D721Med (cell line): ENCODE data around the gene WDR1.

Source experiments
- DNase-seq: peaks from one replicate; pipeline ENCODE4 v3.0.0; 2011; ENCODE audit warnings: low spot score; ENCODE audit not compliant: insufficient read length
- FAIRE-seq: peaks from 2 replicates; lab custom pipeline; 2011; peaks lifted over from hg19 to GRCh38; lab: Jason Lieb, UNC
- TF ChIP-seq, protein P1 (sequence below): IDR thresholded peaks from 2 replicates; pipeline ENCODE4 v1.5.1; 2012; ENCODE audit warnings: mild to moderate bottlenecking, control low read depth; ENCODE audit not compliant: insufficient read depth; ENCODE audit errors: missing control alignments

WDR1 gene

DNA sequence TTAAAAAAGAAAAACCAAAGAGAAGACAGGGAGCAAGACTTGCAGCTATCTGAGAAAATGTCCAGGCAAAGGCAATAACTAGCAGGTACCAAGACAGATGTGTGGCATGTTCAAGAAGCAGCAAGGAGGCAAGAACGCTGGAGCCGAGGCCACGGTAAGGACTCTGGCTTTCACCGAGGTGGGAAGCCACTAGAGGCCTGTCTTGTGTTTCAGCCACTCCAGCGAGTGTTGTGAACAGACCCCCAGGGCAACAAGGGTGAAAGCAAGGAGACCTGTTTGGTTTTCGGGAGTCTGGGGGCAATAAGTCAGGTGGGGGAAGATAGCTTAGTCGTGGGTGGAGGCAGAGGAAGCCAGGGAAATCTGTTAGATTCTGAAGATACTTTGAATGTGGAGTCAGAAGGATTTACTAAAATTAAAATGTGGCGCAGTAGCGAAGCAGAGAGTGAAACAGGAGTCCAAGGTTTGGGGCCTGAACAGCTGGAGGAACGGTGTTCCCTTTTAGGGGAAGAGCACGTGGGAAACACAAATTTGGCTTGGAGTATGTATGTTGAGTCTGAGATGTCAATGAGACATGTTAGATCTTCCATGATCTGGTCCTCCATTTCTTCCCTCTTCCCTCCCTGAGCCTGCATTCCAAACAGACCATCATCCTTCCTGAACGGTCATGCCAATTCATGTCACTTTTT lies 3.1 kb downstream of the WDR1 start:
- FAIRE-seq (no peak), DNase-seq (no peak)
- TF ChIP-seq, protein P1, sequence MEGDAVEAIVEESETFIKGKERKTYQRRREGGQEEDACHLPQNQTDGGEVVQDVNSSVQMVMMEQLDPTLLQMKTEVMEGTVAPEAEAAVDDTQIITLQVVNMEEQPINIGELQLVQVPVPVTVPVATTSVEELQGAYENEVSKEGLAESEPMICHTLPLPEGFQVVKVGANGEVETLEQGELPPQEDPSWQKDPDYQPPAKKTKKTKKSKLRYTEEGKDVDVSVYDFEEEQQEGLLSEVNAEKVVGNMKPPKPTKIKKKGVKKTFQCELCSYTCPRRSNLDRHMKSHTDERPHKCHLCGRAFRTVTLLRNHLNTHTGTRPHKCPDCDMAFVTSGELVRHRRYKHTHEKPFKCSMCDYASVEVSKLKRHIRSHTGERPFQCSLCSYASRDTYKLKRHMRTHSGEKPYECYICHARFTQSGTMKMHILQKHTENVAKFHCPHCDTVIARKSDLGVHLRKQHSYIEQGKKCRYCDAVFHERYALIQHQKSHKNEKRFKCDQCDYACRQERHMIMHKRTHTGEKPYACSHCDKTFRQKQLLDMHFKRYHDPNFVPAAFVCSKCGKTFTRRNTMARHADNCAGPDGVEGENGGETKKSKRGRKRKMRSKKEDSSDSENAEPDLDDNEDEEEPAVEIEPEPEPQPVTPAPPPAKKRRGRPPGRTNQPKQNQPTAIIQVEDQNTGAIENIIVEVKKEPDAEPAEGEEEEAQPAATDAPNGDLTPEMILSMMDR: no peak

DNA sequence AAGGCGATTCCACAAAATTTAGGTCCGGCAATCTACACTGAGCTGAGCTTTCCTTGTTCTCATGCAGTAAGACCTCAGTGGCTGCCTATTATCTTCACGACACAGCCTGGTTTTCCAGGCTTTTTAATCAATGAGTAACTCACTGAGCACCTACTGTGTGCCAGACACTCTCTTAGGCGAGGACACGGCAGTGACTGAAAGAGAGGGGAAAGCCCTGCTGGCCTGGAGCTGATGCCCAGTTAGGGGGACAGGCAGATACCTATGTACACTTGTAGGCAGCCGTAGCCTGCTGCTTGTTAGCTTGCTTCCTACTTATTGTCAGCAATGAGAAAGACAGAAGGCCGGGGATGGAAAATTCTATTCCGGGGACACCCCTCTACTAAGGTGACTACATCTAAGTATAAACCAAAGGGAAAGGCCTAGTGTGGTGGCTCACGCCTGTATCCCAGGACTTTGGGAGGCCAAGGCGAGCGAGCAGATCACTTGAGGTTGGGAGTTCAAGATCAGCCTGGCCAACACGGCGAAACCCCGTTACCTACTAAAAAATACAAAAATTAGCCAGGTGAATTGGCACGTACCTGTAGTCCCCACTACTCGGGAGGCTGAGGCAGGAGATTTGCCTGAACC lies 3.8 kb downstream of the WDR1 start:
- FAIRE-seq: no peak
- DNase-seq: no peak
- TF ChIP-seq, protein P1: no peak

DNA sequence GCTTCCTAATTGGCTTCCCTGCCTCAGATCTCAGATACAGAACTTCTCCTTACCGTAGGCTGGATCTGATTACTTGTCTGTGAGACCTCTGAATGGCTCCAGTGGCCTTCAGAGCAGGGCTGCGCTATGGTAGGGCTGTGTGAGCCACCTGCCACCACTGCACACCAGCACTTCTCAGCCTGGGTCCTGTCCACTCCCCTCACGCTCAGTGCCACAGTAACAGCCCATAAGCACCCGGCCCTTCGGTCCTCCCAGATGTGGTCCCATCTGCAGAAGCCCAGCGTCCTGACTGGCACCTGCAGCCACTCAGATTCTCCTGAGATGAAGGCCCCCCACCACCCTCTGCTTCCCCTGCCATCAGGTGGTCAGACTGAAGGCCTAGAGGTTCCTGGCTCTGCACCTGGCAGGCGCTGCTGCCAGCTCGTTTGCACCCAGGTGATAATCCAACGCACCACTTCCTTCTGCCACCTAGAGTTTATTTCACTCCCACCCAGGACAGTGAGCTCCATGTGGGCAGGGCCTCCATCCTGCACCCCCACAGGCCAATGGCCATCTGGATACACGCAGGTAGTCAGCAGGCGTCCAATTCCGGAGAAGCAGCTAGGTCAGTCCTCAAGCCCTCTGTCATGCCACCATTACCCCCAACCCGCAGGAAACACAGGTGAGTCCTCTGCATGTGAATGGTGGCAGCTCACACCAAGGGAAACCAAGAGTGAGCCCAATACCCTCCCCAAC lies 5.4 kb downstream of the WDR1 start:
- FAIRE-seq: no peak
- TF ChIP-seq, protein P1: no peak

DNA sequence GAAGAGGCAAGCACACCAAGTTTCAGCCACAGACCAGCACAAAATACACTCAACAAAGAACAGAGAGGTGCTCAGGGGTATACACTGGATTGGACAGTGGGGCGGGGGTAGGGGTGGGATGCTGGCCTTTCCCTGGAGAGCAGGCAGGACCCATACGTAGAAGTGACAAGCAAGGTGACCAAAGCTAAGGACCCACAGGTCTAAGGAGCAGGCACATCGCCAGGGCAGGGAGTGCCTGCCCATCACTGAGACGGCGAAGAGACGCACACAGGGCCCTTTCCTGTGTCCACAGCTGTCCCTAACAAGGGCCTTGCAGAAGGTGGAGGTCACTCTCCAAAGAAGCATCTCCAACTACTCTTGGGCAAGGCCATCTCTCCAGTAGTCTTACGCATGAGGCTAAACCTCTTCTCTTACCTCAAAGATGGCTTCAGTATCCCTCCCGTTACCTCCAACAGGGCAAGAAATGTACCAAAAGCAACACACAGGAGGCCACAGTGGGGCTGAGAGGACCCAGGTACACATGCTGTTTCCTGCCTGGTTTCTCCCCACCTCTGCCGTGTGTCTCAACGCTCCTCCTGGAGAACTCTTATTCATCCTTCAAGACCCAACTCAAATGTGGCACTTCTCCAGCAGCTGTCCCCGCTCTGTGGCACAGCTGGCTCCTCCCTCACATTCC lies 6.5 kb downstream of the WDR1 start:
- DNase-seq (no peak), FAIRE-seq (no peak)
- TF ChIP-seq, protein P1: no peak

More for the DNA sequence above, 5.4 kb downstream of the WDR1 start:
- no peak for DNase-seq

DNA sequence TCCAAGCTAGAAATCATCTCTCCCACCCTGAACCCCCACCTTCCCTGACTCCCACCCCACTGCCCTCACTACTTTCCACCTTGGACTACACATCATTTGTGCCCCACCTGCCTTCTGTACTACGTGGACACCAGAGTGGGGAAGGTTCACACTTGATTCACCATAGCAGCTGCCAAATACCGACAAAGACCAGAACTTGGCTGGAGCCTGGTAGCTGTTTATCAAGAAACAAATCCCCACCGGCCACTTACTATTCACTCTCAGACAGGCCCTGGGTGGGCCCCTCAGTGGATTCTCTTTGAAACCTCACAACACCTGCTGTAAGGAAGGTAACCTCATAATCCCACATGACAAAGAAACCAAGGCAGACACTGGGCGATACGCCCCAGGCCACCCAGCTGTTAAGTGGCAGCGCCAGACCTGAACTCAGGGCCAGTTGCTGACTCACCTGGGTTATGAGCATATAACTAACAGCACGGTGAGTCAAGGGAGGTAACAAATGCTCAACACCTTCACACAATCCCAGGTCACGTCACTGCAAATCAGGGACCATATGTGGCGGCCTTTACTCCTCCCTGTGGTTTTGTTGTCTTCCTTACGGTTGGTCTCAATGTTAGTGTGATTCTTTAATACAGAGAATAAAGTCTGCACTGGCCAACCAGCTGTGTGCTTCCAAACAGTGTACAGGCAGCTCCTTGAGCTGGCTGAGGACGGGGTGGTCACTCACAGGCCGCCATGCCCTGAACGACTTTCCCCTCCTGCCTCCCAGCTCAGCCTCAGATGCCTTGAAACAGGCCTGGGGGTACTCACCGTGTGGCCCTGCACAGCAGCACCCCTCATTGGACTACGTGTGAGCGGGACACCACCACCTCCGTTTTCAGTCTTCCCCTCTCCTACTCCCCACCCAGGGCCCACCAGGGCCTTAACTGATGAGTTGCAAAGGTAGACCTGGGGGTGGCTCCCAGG lies 7.5 kb downstream of the WDR1 start:
- no peak for FAIRE-seq

DNA sequence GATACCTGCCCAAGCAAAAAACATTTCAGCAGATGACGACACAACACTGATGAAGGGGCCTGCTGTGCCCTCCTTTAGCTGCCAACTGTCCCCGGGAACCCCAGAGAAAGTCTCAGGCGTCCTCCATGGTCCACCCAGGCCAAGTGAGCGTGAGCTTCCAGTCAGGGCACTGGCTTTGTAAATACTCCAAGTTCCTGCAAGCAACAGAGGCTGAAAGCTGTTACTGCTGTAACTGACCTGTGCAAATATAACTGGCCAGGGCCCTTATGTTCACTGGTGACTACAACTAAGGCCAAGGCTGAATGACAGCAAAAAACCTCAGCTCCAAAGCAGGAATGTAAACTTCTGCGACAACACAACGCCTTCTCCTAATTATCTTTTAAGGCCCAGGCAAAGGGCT lies 8.2 kb downstream of the WDR1 start:
- no peak for FAIRE-seq
- no peak for DNase-seq

More for the DNA sequence above, 7.5 kb downstream of the WDR1 start:
- DNase-seq: no peak
- TF ChIP-seq, protein P1: no peak

More for the DNA sequence above, 8.2 kb downstream of the WDR1 start:
- TF ChIP-seq, protein P1: no peak
